Measurements from ENCODE around the gene ADAMTSL3.

Gene ADAMTSL3

DNA sequence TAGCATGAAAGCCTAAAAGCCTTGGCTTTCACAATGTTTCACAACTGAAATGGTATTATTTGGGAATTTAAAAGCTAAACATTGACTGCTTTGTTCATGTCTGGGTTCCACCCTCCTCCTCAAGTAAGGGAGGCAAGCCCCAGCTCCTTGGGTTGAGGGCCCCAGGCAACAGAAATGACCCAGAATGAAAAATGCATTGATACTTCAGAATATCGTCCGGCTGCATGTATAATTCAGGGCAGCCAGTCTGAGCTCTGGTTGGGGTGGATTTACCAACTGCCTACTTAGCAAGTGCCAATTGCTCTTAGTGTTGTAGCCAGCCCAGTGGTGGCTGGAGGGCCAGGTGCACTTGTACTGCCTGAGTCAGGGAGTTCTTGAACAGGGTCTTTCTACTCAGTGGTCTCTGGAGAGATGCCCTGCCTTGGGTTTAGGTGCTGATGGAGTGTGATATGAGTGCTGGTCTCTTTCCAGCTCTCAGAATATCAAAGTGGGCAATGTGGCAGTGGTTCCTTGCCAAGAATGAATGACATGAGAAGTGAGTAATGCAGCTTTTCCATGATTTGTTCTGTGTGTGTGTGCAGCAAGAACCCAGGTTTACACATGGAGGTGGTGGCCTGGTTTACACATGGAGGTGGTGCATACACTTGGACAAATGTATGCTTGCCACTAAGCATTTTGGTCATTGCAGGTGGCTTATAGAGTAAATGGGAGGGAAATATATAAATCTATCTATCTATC lies 40.9 kb upstream of the ADAMTSL3 start:
- Histone ChIP-seq H3K36me3 (ENCODE audit: control insufficient read depth, low read length) (no peaks in the 10 kb centered on the region), H3K4me1 (ENCODE audit: control insufficient read depth, low read length) (no peaks in the 10 kb centered on the region), H3K4me2 (ENCODE audit: low read length) (no peak overlapping the region), H3F3A (ENCODE audit: control insufficient read depth, insufficient read depth) (no peaks in the 10 kb centered on the region), H3K9me3 (ENCODE audit: control insufficient read depth, insufficient read depth, low read length) (no peaks in the 10 kb centered on the region), H3K9me2 (replicated peaks; ENCODE audit: control insufficient read depth, low read length) (no peaks in the 10 kb centered on the region), H3K27ac (ENCODE audit: low read depth, low read length) (no peak overlapping the region), H3K79me2 (ENCODE audit: control insufficient read depth, low read length) (no peaks in the 10 kb centered on the region), H3K27me3 (ENCODE audit: control insufficient read depth, low read length) (no peaks in the 10 kb centered on the region), H3K4me3 (ENCODE audit: low read length) (no peak overlapping the region), H4K20me1 (ENCODE audit: control insufficient read depth, insufficient read depth, low read depth, low read length) (no peaks in the 10 kb centered on the region)
- TF ChIP-seq, protein P1, sequence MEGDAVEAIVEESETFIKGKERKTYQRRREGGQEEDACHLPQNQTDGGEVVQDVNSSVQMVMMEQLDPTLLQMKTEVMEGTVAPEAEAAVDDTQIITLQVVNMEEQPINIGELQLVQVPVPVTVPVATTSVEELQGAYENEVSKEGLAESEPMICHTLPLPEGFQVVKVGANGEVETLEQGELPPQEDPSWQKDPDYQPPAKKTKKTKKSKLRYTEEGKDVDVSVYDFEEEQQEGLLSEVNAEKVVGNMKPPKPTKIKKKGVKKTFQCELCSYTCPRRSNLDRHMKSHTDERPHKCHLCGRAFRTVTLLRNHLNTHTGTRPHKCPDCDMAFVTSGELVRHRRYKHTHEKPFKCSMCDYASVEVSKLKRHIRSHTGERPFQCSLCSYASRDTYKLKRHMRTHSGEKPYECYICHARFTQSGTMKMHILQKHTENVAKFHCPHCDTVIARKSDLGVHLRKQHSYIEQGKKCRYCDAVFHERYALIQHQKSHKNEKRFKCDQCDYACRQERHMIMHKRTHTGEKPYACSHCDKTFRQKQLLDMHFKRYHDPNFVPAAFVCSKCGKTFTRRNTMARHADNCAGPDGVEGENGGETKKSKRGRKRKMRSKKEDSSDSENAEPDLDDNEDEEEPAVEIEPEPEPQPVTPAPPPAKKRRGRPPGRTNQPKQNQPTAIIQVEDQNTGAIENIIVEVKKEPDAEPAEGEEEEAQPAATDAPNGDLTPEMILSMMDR (IDR thresholded peaks at IDR 0.05; ENCODE audit: low read depth, low read length, poor library complexity, severe bottlenecking), result no peak
- TF ChIP-seq EZH2phosphoT487 (IDR thresholded peaks at IDR 0.05; ENCODE audit: borderline replicate concordance, low read length), result no peak

DNA sequence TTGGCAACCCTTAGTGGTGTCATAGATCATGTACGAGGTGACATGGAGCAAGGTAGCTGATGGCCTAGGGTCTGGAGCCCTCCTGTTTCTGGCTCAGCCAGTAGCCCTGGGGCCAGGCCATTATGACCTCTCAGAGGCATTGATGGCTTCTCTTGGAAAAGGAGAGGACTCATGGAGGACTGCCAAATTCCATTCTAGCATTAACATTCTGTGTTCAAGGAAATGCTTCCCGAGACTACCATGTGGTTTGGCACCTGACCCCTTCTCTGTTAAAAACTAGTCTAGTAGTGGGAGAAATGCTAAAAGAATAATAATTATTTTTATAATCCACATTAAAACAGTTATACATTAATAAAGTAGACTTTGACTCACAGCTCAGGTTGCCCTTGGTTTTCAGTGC lies 40.2 kb upstream of the ADAMTSL3 start:
- H3K9me3 ChIP-seq (ENCODE audit: control insufficient read depth, insufficient read depth, low read length), result no peaks in the 10 kb centered on the region
- no peaks in the 10 kb centered on the region for H3F3A ChIP-seq (ENCODE audit: control insufficient read depth, insufficient read depth)
- TF ChIP-seq, protein P1 (IDR thresholded peaks at IDR 0.05; ENCODE audit: low read depth, low read length, poor library complexity, severe bottlenecking), result no peak
- TF ChIP-seq EZH2phosphoT487 (IDR thresholded peaks at IDR 0.05; ENCODE audit: borderline replicate concordance, low read length), result no peak
- H3K4me2 ChIP-seq (ENCODE audit: low read length), result no peak overlapping the region
- H3K36me3 ChIP-seq (ENCODE audit: control insufficient read depth, low read length), result no peaks in the 10 kb centered on the region
- H3K4me1 ChIP-seq (ENCODE audit: control insufficient read depth, low read length), result no peaks in the 10 kb centered on the region
- no peak overlapping the region for H3K4me3 ChIP-seq (ENCODE audit: low read length)
- no peaks in the 10 kb centered on the region for H3K79me2 ChIP-seq (ENCODE audit: control insufficient read depth, low read length)
- no peaks in the 10 kb centered on the region for H3K27me3 ChIP-seq (ENCODE audit: control insufficient read depth, low read length)
- no peaks in the 10 kb centered on the region for H3K9me2 ChIP-seq (replicated peaks; ENCODE audit: control insufficient read depth, low read length)
- H3K27ac ChIP-seq (ENCODE audit: low read depth, low read length), result no peak overlapping the region
- no peaks in the 10 kb centered on the region for H4K20me1 ChIP-seq (ENCODE audit: control insufficient read depth, insufficient read depth, low read depth, low read length)

DNA sequence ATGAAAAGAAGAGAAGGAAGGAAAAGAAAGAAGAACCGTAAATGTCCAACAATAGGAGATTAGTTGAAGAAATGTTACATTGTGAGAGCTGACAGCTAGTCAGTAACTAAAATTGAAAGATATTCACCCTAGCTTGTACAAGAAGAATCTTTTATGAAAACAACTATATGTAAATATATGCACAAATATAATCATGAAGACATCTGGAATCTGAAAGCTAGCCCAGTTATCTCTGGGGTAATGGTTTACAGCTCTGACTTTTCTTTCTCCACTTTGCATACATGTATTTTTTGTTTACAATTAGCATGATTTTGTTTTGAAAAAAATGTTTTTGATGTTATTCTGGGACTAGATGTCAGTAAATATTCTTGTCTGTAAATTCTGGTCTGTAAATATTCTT lies 37.1 kb upstream of the ADAMTSL3 start:
- Histone ChIP-seq H3F3A (ENCODE audit: control insufficient read depth, insufficient read depth) (no peaks in the 10 kb centered on the region), H3K27ac (ENCODE audit: low read depth, low read length) (no peak overlapping the region), H3K4me1 (ENCODE audit: control insufficient read depth, low read length) (no peaks in the 10 kb centered on the region), H3K9me3 (ENCODE audit: control insufficient read depth, insufficient read depth, low read length) (no peaks in the 10 kb centered on the region), H4K20me1 (ENCODE audit: control insufficient read depth, insufficient read depth, low read depth, low read length) (no peaks in the 10 kb centered on the region), H3K27me3 (ENCODE audit: control insufficient read depth, low read length) (no peaks in the 10 kb centered on the region), H3K79me2 (ENCODE audit: control insufficient read depth, low read length) (no peaks in the 10 kb centered on the region), H3K4me2 (ENCODE audit: low read length) (no peak overlapping the region), H3K36me3 (ENCODE audit: control insufficient read depth, low read length) (no peaks in the 10 kb centered on the region), H3K4me3 (ENCODE audit: low read length) (no peak overlapping the region), H3K9me2 (replicated peaks; ENCODE audit: control insufficient read depth, low read length) (no peaks in the 10 kb centered on the region)
- TF ChIP-seq, protein P1 (IDR thresholded peaks at IDR 0.05; ENCODE audit: low read depth, low read length, poor library complexity, severe bottlenecking), result no peak
- TF ChIP-seq EZH2phosphoT487 (IDR thresholded peaks at IDR 0.05; ENCODE audit: borderline replicate concordance, low read length), result no peak
